K562 (cell line): ENCODE data around the gene EML3. TPM values are rescaled to one million over a fixed set of nuclear protein-coding genes. Genes with fewer than 3 reads are reported as not detected.

Experiments
- ATF4 ChIP-seq: fragments of 450-650 bp; formaldehyde crosslinking; IDR thresholded peaks from 2 replicates; pipeline ENCODE4 v1.4.0; 2022; ENCODE audit warnings: mild to moderate bottlenecking, moderate library complexity
- CREB1 ChIP-seq, 2 experiments: sonication (generic) in 1 of 2; formaldehyde crosslinking in 1 of 2; IDR thresholded peaks; 2 replicates each; pipeline versions ENCODE4 v1.6.1 to v1.8.0; 2012 to 2022; ENCODE audit warnings: inconsistent platforms in 1 of 2, mild to moderate bottlenecking in 1 of 2, missing genetic modification reagents in 1 of 2, moderate library complexity in 1 of 2
- DACH1 ChIP-seq: fragments of 450-650 bp; IDR thresholded peaks from 2 replicates; pipeline ENCODE4 v1.6.1; 2018; ENCODE audit not compliant: partially characterized antibody
- ESRRA ChIP-seq: fragments of 450-650 bp; IDR thresholded peaks from 2 replicates; pipeline ENCODE4 v1.6.1; 2014; ENCODE audit warnings: low read depth, mild to moderate bottlenecking, moderate library complexity, borderline replicate concordance
- EWSR1 ChIP-seq: fragments of 450-650 bp; IDR thresholded peaks from 2 replicates; pipeline ENCODE4 v1.6.1; 2018; ENCODE audit warnings: borderline replicate concordance, mild to moderate bottlenecking, low read depth, moderate library complexity; ENCODE audit not compliant: partially characterized antibody
- GABPB1 ChIP-seq: sonication (generic); formaldehyde crosslinking; IDR thresholded peaks from 2 replicates; pipeline ENCODE4 v1.8.0; 2022; ENCODE audit warnings: mild to moderate bottlenecking, missing genetic modification reagents
- MAFK ChIP-seq: IDR thresholded peaks from 2 replicates; pipeline ENCODE4 v1.6.1; 2011; ENCODE audit warnings: low read length, improper control_type of control experiment
- NCOA2 ChIP-seq, 2 experiments: fragments of 450-650 bp; IDR thresholded peaks; 2 replicates each; pipeline ENCODE4 v1.6.1; 2018; ENCODE audit warnings: mild to moderate bottlenecking in 2 of 2, moderate library complexity in 1 of 2; ENCODE audit not compliant: partially characterized antibody in 2 of 2
- NCOR1 ChIP-seq: fragments of 450-650 bp; IDR thresholded peaks from 2 replicates; pipeline ENCODE4 v1.6.1; 2016; ENCODE audit warnings: mild to moderate bottlenecking, moderate library complexity
- NONO ChIP-seq, 2 experiments: fragments of 200-400 bp in 1 of 2; fragments of 450-650 bp in 1 of 2; formaldehyde crosslinking in 1 of 2; IDR thresholded peaks; 2 replicates each; pipeline ENCODE4 v1.6.1; 2017; ENCODE audit warnings: low read depth in 2 of 2, mild to moderate bottlenecking in 2 of 2, moderate library complexity in 2 of 2, low read length in 1 of 2
- NRF1 ChIP-seq, 2 experiments: fragments of 450-650 bp; IDR thresholded peaks in 1 of 2; conservative IDR thresholded peaks in 1 of 2; 2 replicates each; pipeline ENCODE4 v1.6.1; 2014; ENCODE audit warnings: mild to moderate bottlenecking in 2 of 2
- PHTF2 ChIP-seq: fragments of 250-450 bp; sonication (Bioruptor Pico); IDR thresholded peaks from 2 replicates; pipeline ENCODE4 v1.5.0; 2021; ENCODE audit warnings: mild to moderate bottlenecking
- PRPF4 ChIP-seq: fragments of 200-400 bp; formaldehyde crosslinking; IDR thresholded peaks from one replicate; pipeline ENCODE4 v1.6.1; 2017; ENCODE audit warnings: low read length, low read depth, mild to moderate bottlenecking; ENCODE audit not compliant: insufficient read depth, poor library complexity, severe bottlenecking
- TAF1 ChIP-seq: IDR thresholded peaks from 2 replicates; pipeline ENCODE4 v1.6.1; 2011; ENCODE audit warnings: mild to moderate bottlenecking, low read length, moderate library complexity; ENCODE audit not compliant: insufficient read depth, control insufficient read depth, severe bottlenecking; ENCODE audit errors: extremely low read depth
- TAF15 ChIP-seq: fragments of 200-400 bp; formaldehyde crosslinking; IDR thresholded peaks from 2 replicates; pipeline ENCODE4 v1.6.1; 2017; ENCODE audit warnings: mild to moderate bottlenecking, low read depth, low read length, moderate library complexity
- TBP ChIP-seq: optimal IDR thresholded peaks from 2 replicates; pipeline ENCODE3; 2011; ENCODE audit warnings: low read depth, low read length, improper control_type of control experiment
- XRCC3 ChIP-seq: fragments of 450-650 bp; IDR thresholded peaks from 2 replicates; pipeline ENCODE4 v1.6.1; 2017; ENCODE audit warnings: mild to moderate bottlenecking, moderate library complexity
- ZNF274 ChIP-seq: IDR thresholded peaks from 2 replicates; pipeline ENCODE4 v1.6.1; 2011; ENCODE audit warnings: low read depth, mild to moderate bottlenecking, low read length, moderate library complexity, borderline replicate concordance
- ZNF282 ChIP-seq: sonication (generic); formaldehyde crosslinking; IDR thresholded peaks from 2 replicates; pipeline ENCODE4 v1.8.1; 2023; ENCODE audit warnings: missing genetic modification reagents
- ZNF354B ChIP-seq: fragments of 250-450 bp; sonication (Bioruptor Pico); IDR thresholded peaks from 2 replicates; pipeline ENCODE4 v1.4.0; 2020
- polyA plus RNA-seq, 8 experiments: library from polyadenylated mRNA; depleted of rRNA in 4 of 8; stranded (reverse) in 5 of 8; unstranded in 3 of 8; fragments of >200 nt; fragmentation: Nextera tagmentation in 2 of 8; fragmentation: Illumina TruSeq in 1 of 8; extraction: Ambion mirVana in 2 of 8; extraction: Trizol in 1 of 8; gene quantifications; 2 replicates each; pipeline versions ENCODE4 v1.2.1 to v1.2.3, GENCODE V29; 2011 to 2014; ENCODE audit warnings: inconsistent platforms in 1 of 8, missing spikeins in 1 of 8
- total RNA-seq, 7 experiments: library from RNA; depleted of rRNA in 6 of 7; stranded (reverse); fragments of >200 nt in 6 of 7; fragmentation: Illumina TruSeq in 2 of 7; extraction: Trizol in 2 of 7; gene quantifications; 2 replicates each; pipeline versions ENCODE4 v1.2.1 to v1.2.3, GENCODE V29; 2011 to 2021; ENCODE audit warnings: low replicate concordance in 1 of 7
- TF ChIP-seq, protein P1 (sequence below): fragments of 450-650 bp; IDR thresholded peaks from 2 replicates; pipeline ENCODE4 v1.6.1; 2017; ENCODE audit warnings: mild to moderate bottlenecking, moderate library complexity
- TF ChIP-seq, protein P2 (sequence below): IDR thresholded peaks from 2 replicates; pipeline ENCODE4 v1.6.1; 2011; ENCODE audit not compliant: insufficient read length; ENCODE audit errors: extremely low read depth
- TF ChIP-seq, protein P3 (sequence below): fragments of 250-450 bp; sonication (Bioruptor Pico); IDR thresholded peaks from 2 replicates; pipeline ENCODE4 v1.9.0; 2021; ENCODE audit warnings: mild to moderate bottlenecking
- TF ChIP-seq, protein P4 (sequence below): sonication (generic); formaldehyde crosslinking; IDR thresholded peaks from 2 replicates; pipeline ENCODE4 v1.9.0; 2022; ENCODE audit warnings: mild to moderate bottlenecking, missing genetic modification reagents

EML3 gene
- total and polyA plus RNA-seq, 9 of the 15 experiments (the other 6 are each of a cell fraction or from before 2014, with no cell fraction given) = 0.32 to 90.5 (median 26.4) TPM

- TF ChIP-seq ATF4 (CRISPR knock-in tag) (no peak), NCOR1 (no peak), MAFK (peak; percentile 61), NONO (IDR thresholded peaks at IDR 0.05; ENCODE audit: low read depth in 2 of 2, low read length in 1 of 2) (no peak), NRF1 (conservative IDR thresholded peaks at IDR 0.05 in 1 of 2, IDR thresholded peaks at IDR 0.05 in 1 of 2) (0 out of 4 replicates have a peak, but pooled peaks of 1 of the 2 experiments have one; percentile 14), ZNF274 (no peak), PRPF4 (no peak), TAF15 (no peak), CREB1 (IDR thresholded peaks at IDR 0.05) (no peak), CREB1 (CRISPR knock-in tag; IDR thresholded peaks at IDR 0.05) (no peak), TAF1 (no peak), NCOA2 (IDR thresholded peaks at IDR 0.05; ENCODE audit: partially characterized antibody in 2 of 2) (no peak), TBP (peak; percentile 54), GABPB1 (CRISPR knock-in tag) (no peak), ZNF354B (CRISPR knock-in tag) (no peak), DACH1 (no peak), ZNF282 (CRISPR knock-in tag) (no peak), ESRRA (no peak), EWSR1 (no peak), XRCC3 (no peak), PHTF2 (CRISPR knock-in tag) (no peak)
- TF ChIP-seq, protein P1, sequence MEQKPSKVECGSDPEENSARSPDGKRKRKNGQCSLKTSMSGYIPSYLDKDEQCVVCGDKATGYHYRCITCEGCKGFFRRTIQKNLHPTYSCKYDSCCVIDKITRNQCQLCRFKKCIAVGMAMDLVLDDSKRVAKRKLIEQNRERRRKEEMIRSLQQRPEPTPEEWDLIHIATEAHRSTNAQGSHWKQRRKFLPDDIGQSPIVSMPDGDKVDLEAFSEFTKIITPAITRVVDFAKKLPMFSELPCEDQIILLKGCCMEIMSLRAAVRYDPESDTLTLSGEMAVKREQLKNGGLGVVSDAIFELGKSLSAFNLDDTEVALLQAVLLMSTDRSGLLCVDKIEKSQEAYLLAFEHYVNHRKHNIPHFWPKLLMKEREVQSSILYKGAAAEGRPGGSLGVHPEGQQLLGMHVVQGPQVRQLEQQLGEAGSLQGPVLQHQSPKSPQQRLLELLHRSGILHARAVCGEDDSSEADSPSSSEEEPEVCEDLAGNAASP = no peak
- TF ChIP-seq, protein P2, sequence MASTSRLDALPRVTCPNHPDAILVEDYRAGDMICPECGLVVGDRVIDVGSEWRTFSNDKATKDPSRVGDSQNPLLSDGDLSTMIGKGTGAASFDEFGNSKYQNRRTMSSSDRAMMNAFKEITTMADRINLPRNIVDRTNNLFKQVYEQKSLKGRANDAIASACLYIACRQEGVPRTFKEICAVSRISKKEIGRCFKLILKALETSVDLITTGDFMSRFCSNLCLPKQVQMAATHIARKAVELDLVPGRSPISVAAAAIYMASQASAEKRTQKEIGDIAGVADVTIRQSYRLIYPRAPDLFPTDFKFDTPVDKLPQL = no peak
- TF ChIP-seq, protein P3, sequence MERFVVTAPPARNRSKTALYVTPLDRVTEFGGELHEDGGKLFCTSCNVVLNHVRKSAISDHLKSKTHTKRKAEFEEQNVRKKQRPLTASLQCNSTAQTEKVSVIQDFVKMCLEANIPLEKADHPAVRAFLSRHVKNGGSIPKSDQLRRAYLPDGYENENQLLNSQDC = no peak
- TF ChIP-seq, protein P4, sequence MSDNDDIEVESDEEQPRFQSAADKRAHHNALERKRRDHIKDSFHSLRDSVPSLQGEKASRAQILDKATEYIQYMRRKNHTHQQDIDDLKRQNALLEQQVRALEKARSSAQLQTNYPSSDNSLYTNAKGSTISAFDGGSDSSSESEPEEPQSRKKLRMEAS = peak; percentile 52
Observed at GRCh38 chr11:62614275-62614674, 1.7 kb upstream of the EML3 start (continued).
